ENCODE measurements around the gene RTF2. TPM values are rescaled to one million over a fixed set of nuclear protein-coding genes. Genes with fewer than 3 reads are reported as not detected.
A peak's percentile ranks its signal among the peaks of the same experiment; 100 is the strongest.

Gene RTF2
- total and polyA plus RNA-seq, 2 of the 4 experiments (the other 2 are of a cell fraction): 102 to 109 TPM

- no peaks in the 10 kb centered on the region for H3K27me3 ChIP-seq (ENCODE audit: control insufficient read depth, insufficient read depth, low read length)
- ChIA-PET CTCF (no interaction called here), POLR2A (ENCODE audit: unreplicated experiment) (interaction anchor here (1.0 kb wide), 1 partner anchor 58 kb away, joined by 3 read pairs; no protein-coding TSS in a partner anchor)
- H2BK15ac ChIP-seq (ENCODE audit: low read depth, low read length): no peak overlapping the region
- 0 out of 2 replicates have a peak overlapping the region, but pooled peaks have one; percentile 54 for H3K14ac ChIP-seq (replicated peaks; ENCODE audit: low read depth, low read length)
- BruUV-seq (replicated peaks): TSS peak; percentile 61
- H4K20me1 ChIP-seq (ENCODE audit: insufficient read depth, low read length): no peaks in the 10 kb centered on the region; the same call in 1 of the 2 replicates
- H3K4me1 ChIP-seq (ENCODE audit: control insufficient read depth, insufficient read depth, low read length): 0 out of 2 replicates have a peak, but pooled peaks cover 2% of the 10 kb centered on the region
- H3K4me2 ChIP-seq (ENCODE audit: low read depth, low read length): peak overlapping the region; percentile 89
- peak overlapping the region; percentile 82 to 92 for H4K8ac ChIP-seq (ENCODE audit: low read depth in 2 of 2, low read length in 2 of 2)
- TF ChIP-seq CTCF (conservative IDR thresholded peaks at IDR 0.05; ENCODE audit: low read depth, low read length) (no peak), MAZ (IDR thresholded peaks at IDR 0.05; ENCODE audit: borderline replicate concordance, low read depth, low read length) (no peak), POLR2A (IDR thresholded peaks at IDR 0.05; ENCODE audit: low read depth, low read length) (peak; percentile 7; the same call in 1 of the 2 replicates)
- H3K9ac ChIP-seq (ENCODE audit: low read depth, low read length): peak overlapping the region; percentile 90; the same call in 1 of the 2 replicates
- in situ Hi-C loops (cut with MboI; ENCODE audit: low sequenced_read_pairs): no loop called here
- no peaks in the 10 kb centered on the region for H3K9me3 ChIP-seq (ENCODE audit: control insufficient read depth, insufficient read depth, low read length)
- no peak overlapping the region for H2AK9ac ChIP-seq (replicated peaks; ENCODE audit: low read depth, low read length, poor library complexity)
- dilution Hi-C loops (cut with HindIII; ENCODE audit: low sequenced_read_pairs, unreplicated experiment): no loop called here
- H2AK5ac ChIP-seq (ENCODE audit: low read depth, low read length): peak overlapping the region; percentile 38; the same call in 1 of the 2 replicates
- ATAC-seq (ENCODE audit: low read depth): no peak
- no peak overlapping the region for H2AFZ ChIP-seq (replicated peaks; ENCODE audit: low read length, poor library complexity)
- peak overlapping the region; percentile 72; the same call in 1 of the 2 replicates for H4K5ac ChIP-seq (ENCODE audit: low read depth, low read length)
- WGBS, 2 experiments (ENCODE audit: extremely low coverage in 2 of 2, insufficient read length in 1 of 2): no CpG with 5 or more reads among the region's 8 CpGs
- intact Hi-C loops (cut with micrococcal nuclease): loop anchor here (2.0 kb wide), 1 partner anchor 76 kb away; the partner anchor contains the start of genes AURKA and CSTF1
- no peak overlapping the region for H4K91ac ChIP-seq (ENCODE audit: insufficient read depth, low read depth, low read length)
- no peak overlapping the region for H2BK20ac ChIP-seq (ENCODE audit: low read depth, low read length)
- peak overlapping the region; percentile 39 for H3K56ac ChIP-seq (ENCODE audit: extremely low read depth, insufficient read depth, low read length)
- no peak overlapping the region for H3K23ac ChIP-seq (ENCODE audit: low read depth, low read length)
- H3K9me1 ChIP-seq (ENCODE audit: insufficient read depth, low read length): no peaks in the 10 kb centered on the region
- H3K27ac ChIP-seq (ENCODE audit: insufficient read depth, low read length): peak overlapping the region; percentile 27; the same call in 1 of the 2 replicates
- peak overlapping the region; percentile 85 for H3K4me3 ChIP-seq (ENCODE audit: insufficient read depth, low read depth, low read length)
- no peak for DNase-seq
- peaks cover 12% of the 10 kb centered on the region for H3K36me3 ChIP-seq (ENCODE audit: control insufficient read depth, insufficient read depth, low read length)
- no peak overlapping the region for H2BK120ac ChIP-seq (ENCODE audit: low read depth, low read length)
- peaks cover 20 to 37% of the 10 kb centered on the region in 2 experiments for H3K79me1 ChIP-seq (ENCODE audit: low read depth in 1 of 2, low read length in 2 of 2)
- peak overlapping the region; percentile 68 for H2BK5ac ChIP-seq (ENCODE audit: low read depth, low read length, poor library complexity, severe bottlenecking)
- no peak overlapping the region for H3K4ac ChIP-seq (ENCODE audit: low read depth, low read length)
- H3K18ac ChIP-seq (ENCODE audit: low read depth, low read length): no peak overlapping the region
These were observed 636 bp downstream of the RTF2 start for GRCh38 chr20:56469077-56469449.
